Endothelial cell of umbilical vein (primary cell): ENCODE measurements around the gene TAS1R2. TPM values are rescaled to one million over a fixed set of nuclear protein-coding genes. Genes with fewer than 3 reads are reported as not detected.

Source experiments
- BruUV-seq: library from RNA; stranded (reverse); fragments of 400-500 nt; replicated peaks from 2 replicates; lab custom pipeline; 2021; lab: Mats Ljungman, UMichigan
- CTCF ChIA-PET: fragments of 300-600, 350-600 bp; sonication (Branson Sonifier 250); formaldehyde crosslinking; loops from one replicate; lab custom pipeline; 2021; ENCODE audit warnings: antibody characterized with exemption, inconsistent platforms; lab: Charles Lee
- POLR2A ChIA-PET: fragments of 300-600, 350-600 bp; sonication (Branson Sonifier 250); formaldehyde crosslinking; loops from one replicate; lab custom pipeline; 2021; ENCODE audit warnings: antibody characterized with exemption, inconsistent platforms; lab: Charles Lee
- DNase-seq: peaks from one replicate; pipeline ENCODE4 v3.0.0-alpha.2; 2011; ENCODE audit warnings: low read depth, low spot score
- FAIRE-seq: peaks from 2 replicates; lab custom pipeline; 2011; peaks lifted over from hg19 to GRCh38; lab: Jason Lieb, UNC
- H2AFZ ChIP-seq: 2 replicates; pipeline ENCODE4 v1.6.0; 2012; ENCODE audit warnings: low read depth, low read length, control low read depth, inconsistent platforms
- H3K27ac ChIP-seq: 2 replicates; pipeline ENCODE4 v1.5.1; 2011; ENCODE audit warnings: low read depth, mild to moderate bottlenecking, control low read depth, low read length, moderate library complexity; ENCODE audit not compliant: insufficient read depth
- H3K27me3 ChIP-seq, 2 experiments: 2 replicates each; pipeline versions ENCODE4 v1.6.0 to v1.6.1; 2011; ENCODE audit warnings: low read length in 2 of 2, mixed read lengths in 1 of 2; ENCODE audit not compliant: control insufficient read depth in 2 of 2, insufficient read depth in 2 of 2
- H3K36me3 ChIP-seq, 2 experiments: 2 replicates in 1 of 2; 3 replicates in 1 of 2; pipeline ENCODE4 v1.5.1; 2011; ENCODE audit warnings: low read length in 2 of 2, mild to moderate bottlenecking in 1 of 2, moderate library complexity in 1 of 2; ENCODE audit not compliant: control insufficient read depth in 2 of 2, insufficient read depth in 2 of 2; ENCODE audit errors: extremely low read depth in 1 of 2
- H3K4me1 ChIP-seq: 3 replicates; pipeline ENCODE4 v1.5.1; 2011; ENCODE audit warnings: mild to moderate bottlenecking, low read length; ENCODE audit not compliant: control insufficient read depth, insufficient read depth; ENCODE audit errors: extremely low read depth
- H3K4me2 ChIP-seq: 2 replicates; pipeline ENCODE4 v1.6.1; 2011; ENCODE audit warnings: low read length, control low read depth, mixed read lengths; ENCODE audit not compliant: insufficient read depth
- H3K4me3 ChIP-seq, 3 experiments: fragments of 200-600 bp in 1 of 3; sonication (generic), shearing (Covaris generic) in 1 of 3; replicated peaks in 1 of 3; 2 replicates each; pipeline ENCODE4 v1.5.1; 2011 to 2016; ENCODE audit warnings: control low read depth in 3 of 3, low read length in 3 of 3, mild to moderate bottlenecking in 2 of 3, inconsistent platforms in 1 of 3, low read depth in 1 of 3, moderate library complexity in 1 of 3; ENCODE audit not compliant: insufficient read depth in 1 of 3
- H3K79me2 ChIP-seq: 2 replicates; pipeline ENCODE4 v1.6.0; 2012; ENCODE audit warnings: low read length, inconsistent platforms; ENCODE audit not compliant: control insufficient read depth, insufficient read depth
- H3K9ac ChIP-seq: replicated peaks from 2 replicates; pipeline ENCODE3; 2011; ENCODE audit warnings: low read length, control low read depth; ENCODE audit not compliant: insufficient read depth; ENCODE audit errors: extremely low read depth
- H3K9me1 ChIP-seq: replicated peaks from 3 replicates; pipeline ENCODE4 v1.6.0; 2011; ENCODE audit warnings: mild to moderate bottlenecking, low read length; ENCODE audit not compliant: control insufficient read depth, insufficient read depth; ENCODE audit errors: extremely low read depth
- H3K9me3 ChIP-seq: replicated peaks from 2 replicates; pipeline ENCODE4 v1.5.1; 2012; ENCODE audit warnings: low read length, inconsistent platforms; ENCODE audit not compliant: control insufficient read depth, insufficient read depth
- H4K20me1 ChIP-seq: replicated peaks from 2 replicates; pipeline ENCODE3; 2011; ENCODE audit warnings: mild to moderate bottlenecking, low read length; ENCODE audit not compliant: control insufficient read depth, insufficient read depth; ENCODE audit errors: extremely low read depth
- EZH2 ChIP-seq: IDR thresholded peaks from 2 replicates; pipeline ENCODE4 v1.6.1; 2012; ENCODE audit warnings: borderline replicate concordance, low read depth, mild to moderate bottlenecking, moderate library complexity, low read length, inconsistent platforms; ENCODE audit not compliant: severe bottlenecking
- FOS ChIP-seq: IDR thresholded peaks from 2 replicates; pipeline ENCODE4 v1.6.1; 2011; ENCODE audit warnings: mild to moderate bottlenecking, low read length, moderate library complexity, borderline replicate concordance; ENCODE audit not compliant: insufficient read depth
- GATA2 ChIP-seq: IDR thresholded peaks from 2 replicates; pipeline ENCODE4 v1.7.0; 2011; ENCODE audit warnings: low read depth, mild to moderate bottlenecking, moderate library complexity, mixed read lengths, low read length; ENCODE audit not compliant: insufficient read length, insufficient read depth
- JUN ChIP-seq: IDR thresholded peaks from 2 replicates; pipeline ENCODE4 v1.6.1; 2011; ENCODE audit warnings: borderline replicate concordance, low read depth; ENCODE audit not compliant: insufficient read length, insufficient read depth
- MYC ChIP-seq: IDR thresholded peaks from one replicate; pipeline ENCODE4 v1.6.1; 2011; ENCODE audit warnings: mild to moderate bottlenecking, low read depth, low read length
- POLR2A ChIP-seq: IDR thresholded peaks from 2 replicates; pipeline ENCODE4 v1.6.1; 2012; ENCODE audit warnings: low read depth, mild to moderate bottlenecking, control low read depth, low read length
- POLR2AphosphoS5 ChIP-seq: IDR thresholded peaks from 2 replicates; pipeline ENCODE4 v1.6.1; 2012; ENCODE audit warnings: low read depth, mild to moderate bottlenecking, control low read depth, low read length, moderate library complexity; ENCODE audit not compliant: insufficient read depth
- dilution Hi-C: fragments of 300-500 bp; cut with MboI; formaldehyde crosslinking; loops from one replicate; pipeline ENCODE4 v1.15.0; 2019; ENCODE audit warnings: low sequenced_read_pairs; ENCODE audit not compliant: extremely low pct_ligation_motif_present
- intact Hi-C: fragments of 100-400 bp; cut with micrococcal nuclease; formaldehyde crosslinking; loops from one replicate; pipeline ENCODE4 v1.10.0; 2022
- polyA plus RNA-seq, 4 experiments: library from polyadenylated mRNA; depleted of rRNA in 3 of 4; stranded (reverse) in 3 of 4; unstranded in 1 of 4; fragments of >200 nt; gene quantifications; 2 replicates each; pipeline versions ENCODE4 v1.2.1 to v1.2.3, GENCODE V29; 2011 to 2012; ENCODE audit warnings: missing spikeins in 1 of 4
- total RNA-seq: library from RNA; stranded (reverse); gene quantifications from 2 replicates; pipeline ENCODE4 v1.2.3, GENCODE V29; 2021
- TF ChIP-seq, protein P1 (sequence below), 2 donors: IDR thresholded peaks; 1 replicate in 1 of 2; 2 replicates in 1 of 2; pipeline ENCODE4 v1.5.1; 2011; ENCODE audit warnings: low read length in 2 of 2, mild to moderate bottlenecking in 2 of 2, moderate library complexity in 2 of 2, control low read depth in 1 of 2, inconsistent platforms in 1 of 2, low read depth in 1 of 2; ENCODE audit not compliant: insufficient read depth in 1 of 2; ENCODE audit errors: extremely low read depth in 1 of 2
- TF ChIP-seq, protein P2 (sequence below): IDR thresholded peaks from 2 replicates; pipeline ENCODE4 v1.6.1; 2011; ENCODE audit not compliant: insufficient read depth, insufficient read length

Gene TAS1R2
- total and polyA plus RNA-seq, 2 donors (not counting 3 experiments of a cell fraction or from before 2014, with no cell fraction given): not detected

DNA sequence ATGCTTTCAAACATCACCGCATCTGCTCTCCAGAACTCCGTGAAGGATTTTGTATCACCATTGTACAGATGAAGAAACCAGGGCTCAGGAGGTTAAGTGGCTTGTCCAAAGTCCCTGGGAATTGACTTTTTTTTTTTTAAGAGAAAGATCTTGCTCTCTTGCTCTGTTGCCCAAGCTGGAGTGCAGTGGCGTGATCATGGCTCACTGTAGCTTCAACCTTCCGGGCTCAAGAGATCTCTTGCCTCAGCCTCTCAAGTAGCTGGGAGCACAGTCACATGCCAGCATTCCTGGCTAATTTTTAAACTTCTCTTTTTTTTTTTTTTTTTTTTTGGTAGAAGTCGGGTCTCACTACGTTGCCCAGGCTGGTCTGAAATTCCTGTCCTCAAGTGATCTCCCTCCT lies 6.9 kb upstream of the TAS1R2 start:
- DNase-seq: no peak
- Histone ChIP-seq H4K20me1 (no peaks in the 10 kb centered on the region), H3K9me3 (no peaks in the 10 kb centered on the region), H2AFZ (no peak overlapping the region), H3K27ac (no peak overlapping the region), H3K36me3 (no peaks in the 10 kb centered on the region), H3K27me3 (peaks cover 0 to 3% of the 10 kb centered on the region in 2 experiments), H3K4me1 (no peaks in the 10 kb centered on the region), H3K9me1 (no peaks in the 10 kb centered on the region), H3K4me3 (no peak overlapping the region), H3K9ac (no peak overlapping the region), H3K4me2 (no peak overlapping the region), H3K79me2 (no peaks in the 10 kb centered on the region)
- TF ChIP-seq EZH2 (no peak), GATA2 (no peak), POLR2AphosphoS5 (no peak), FOS (no peak), MYC (no peak), JUN (no peak), POLR2A (no peak)
- TF ChIP-seq, protein P1, sequence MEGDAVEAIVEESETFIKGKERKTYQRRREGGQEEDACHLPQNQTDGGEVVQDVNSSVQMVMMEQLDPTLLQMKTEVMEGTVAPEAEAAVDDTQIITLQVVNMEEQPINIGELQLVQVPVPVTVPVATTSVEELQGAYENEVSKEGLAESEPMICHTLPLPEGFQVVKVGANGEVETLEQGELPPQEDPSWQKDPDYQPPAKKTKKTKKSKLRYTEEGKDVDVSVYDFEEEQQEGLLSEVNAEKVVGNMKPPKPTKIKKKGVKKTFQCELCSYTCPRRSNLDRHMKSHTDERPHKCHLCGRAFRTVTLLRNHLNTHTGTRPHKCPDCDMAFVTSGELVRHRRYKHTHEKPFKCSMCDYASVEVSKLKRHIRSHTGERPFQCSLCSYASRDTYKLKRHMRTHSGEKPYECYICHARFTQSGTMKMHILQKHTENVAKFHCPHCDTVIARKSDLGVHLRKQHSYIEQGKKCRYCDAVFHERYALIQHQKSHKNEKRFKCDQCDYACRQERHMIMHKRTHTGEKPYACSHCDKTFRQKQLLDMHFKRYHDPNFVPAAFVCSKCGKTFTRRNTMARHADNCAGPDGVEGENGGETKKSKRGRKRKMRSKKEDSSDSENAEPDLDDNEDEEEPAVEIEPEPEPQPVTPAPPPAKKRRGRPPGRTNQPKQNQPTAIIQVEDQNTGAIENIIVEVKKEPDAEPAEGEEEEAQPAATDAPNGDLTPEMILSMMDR (IDR thresholded peaks at IDR 0.05; ENCODE audit: extremely low read depth in 1 of 2, insufficient read depth in 1 of 2, low read depth in 1 of 2, low read length in 2 of 2): no peak
- TF ChIP-seq, protein P2, sequence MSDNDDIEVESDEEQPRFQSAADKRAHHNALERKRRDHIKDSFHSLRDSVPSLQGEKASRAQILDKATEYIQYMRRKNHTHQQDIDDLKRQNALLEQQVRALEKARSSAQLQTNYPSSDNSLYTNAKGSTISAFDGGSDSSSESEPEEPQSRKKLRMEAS: no peak
- intact Hi-C loops: no loop called here
- CTCF ChIA-PET: interaction anchor here (1.5 kb wide), 1 partner anchor 9 kb away, joined by 5 read pairs; no protein-coding TSS in a partner anchor
- POLR2A ChIA-PET: no interaction called here
- dilution Hi-C loops: no loop called here
- FAIRE-seq: no peak
- BruUV-seq: no TSS peak
